Measurements from ENCODE around the gene CAMK2B. TPM values are rescaled to one million over a fixed set of nuclear protein-coding genes. Genes with fewer than 3 reads are reported as not detected.

CAMK2B gene
- total and polyA plus RNA-seq, 7 donors, result 0.23 to 3.2 (median 1.5) TPM; not detected in 1

GRCh38 chr7:44211126-44211675, 114.2 kb downstream of the CAMK2B start:
- Histone ChIP-seq H3K9me3 (no peaks in the 10 kb centered on the region), H3K4me3 (no peak overlapping the region), H3K4me1 (no peaks in the 10 kb centered on the region), H3K36me3 (peaks cover 29 to 76% (median 55%) of the 10 kb centered on the region in 4 donors), H3K27ac (no peak overlapping the region), H3K27me3 (no peaks in the 10 kb centered on the region)
- WGBS, 2 donors, result 94 to 97% methylated on average over 10 of the region's 10 CpGs
- DNase-seq, result peak; percentile 36
- intact Hi-C loops (cut with DNase I), result no loop called here
- TF ChIP-seq POLR2A (IDR thresholded peaks at IDR 0.05), result no peak
- TF ChIP-seq POLR2AphosphoS5 (IDR thresholded peaks at IDR 0.05), result no peak
- no peak for TF ChIP-seq EP300 (IDR thresholded peaks at IDR 0.05)
- no peak for TF ChIP-seq CTCF (IDR thresholded peaks at IDR 0.05)

- peaks cover 29 to 87% (median 63%) of the 10 kb centered on the region in 4 donors for H3K36me3 ChIP-seq
- TF ChIP-seq POLR2A (IDR thresholded peaks at IDR 0.05) (no peak), POLR2AphosphoS5 (IDR thresholded peaks at IDR 0.05) (no peak), CTCF (IDR thresholded peaks at IDR 0.05) (no peak), EP300 (IDR thresholded peaks at IDR 0.05) (no peak)
- WGBS, 2 donors, result 92 to 95% methylated on average over 5 of the region's 5 CpGs
These were observed 115.3 kb downstream of the CAMK2B start for GRCh38 chr7:44210107-44210506.

GRCh38 chr7:44208085-44208484, 117.3 kb downstream of the CAMK2B start:
- no peaks in the 10 kb centered on the region for H3K27me3 ChIP-seq
- H3K4me3 ChIP-seq, result no peak overlapping the region
- H3K36me3 ChIP-seq, result peaks cover 32 to 91% (median 67%) of the 10 kb centered on the region in 4 donors
- intact Hi-C loops (cut with DNase I), result no loop called here
- no peaks in the 10 kb centered on the region for H3K9me3 ChIP-seq
- H3K4me1 ChIP-seq, result no peaks in the 10 kb centered on the region
- no peak for DNase-seq
- no peak overlapping the region for H3K27ac ChIP-seq
- 95 to 97% methylated on average over 7 of the region's 7 CpGs for WGBS, 2 donors
- TF ChIP-seq EP300 (IDR thresholded peaks at IDR 0.05), result no peak
- no peak for TF ChIP-seq POLR2A (IDR thresholded peaks at IDR 0.05)
- TF ChIP-seq POLR2AphosphoS5 (IDR thresholded peaks at IDR 0.05), result no peak
- no peak for TF ChIP-seq CTCF (IDR thresholded peaks at IDR 0.05)

More at GRCh38 chr7:44210107-44210506, 115.3 kb downstream of the CAMK2B start:
- intact Hi-C loops (cut with DNase I), result no loop called here
- Histone ChIP-seq H3K4me1 (no peaks in the 10 kb centered on the region), H3K27me3 (no peaks in the 10 kb centered on the region), H3K4me3 (no peak overlapping the region), H3K27ac (no peak overlapping the region), H3K9me3 (no peaks in the 10 kb centered on the region)
- no peak for DNase-seq

GRCh38 chr7:44206008-44206407, 119.4 kb downstream of the CAMK2B start:
- Histone ChIP-seq H3K4me3 (no peak overlapping the region), H3K36me3 (peaks cover 25 to 70% (median 53%) of the 10 kb centered on the region in 4 donors), H3K27ac (no peak overlapping the region), H3K4me1 (peaks cover 0 to 17% (median 14%) of the 10 kb centered on the region in 4 donors), H3K27me3 (no peaks in the 10 kb centered on the region), H3K9me3 (no peaks in the 10 kb centered on the region)
- intact Hi-C loops (cut with DNase I), result no loop called here
- peak; percentile 30 for DNase-seq
- TF ChIP-seq POLR2AphosphoS5 (IDR thresholded peaks at IDR 0.05), result no peak
- 96% methylated on average over 5 of the region's 5 CpGs for WGBS, 2 donors

GRCh38 chr7:44201813-44202212, 123.6 kb downstream of the CAMK2B start:
- H3K4me3 ChIP-seq, result peak overlapping the region in 3 of 4 donors; percentile 80 to 93 (median 87)
- no peak overlapping the region for H3K27ac ChIP-seq
- DNase-seq, result no peak
- no peaks in the 10 kb centered on the region for H3K9me3 ChIP-seq
- intact Hi-C loops (cut with DNase I), result loop anchor here (5.0 kb wide), 3 partner anchors 80 to 545 kb away; partner anchors contain the start of genes POLD2, POLM and ZMIZ2
- peaks cover 0 to 7% (median 0%) of the 10 kb centered on the region in 3 donors for H3K27me3 ChIP-seq
- peaks cover 3 to 28% (median 18%) of the 10 kb centered on the region in 4 donors for H3K36me3 ChIP-seq
- peaks cover 0 to 17% (median 14%) of the 10 kb centered on the region in 4 donors for H3K4me1 ChIP-seq
- TF ChIP-seq CTCF (IDR thresholded peaks at IDR 0.05) (no peak), EP300 (IDR thresholded peaks at IDR 0.05) (no peak)
- 48% methylated on average over 8 of the region's 8 CpGs for WGBS, 2 donors

Data from sigmoid colon (tissue), 7 donors.